ENCODE measurements around the gene PRKN.

The PRKN gene

GRCh38 chr6:162181111-162181510, 546.5 kb downstream of the PRKN start:
- DNase-seq, result no peak
- TF ChIP-seq GATA1 (IDR thresholded peaks at IDR 0.05; ENCODE audit: low read depth, low read length) (no peak), POLR2A (IDR thresholded peaks at IDR 0.05; ENCODE audit: low read length) (no peak)

- DNase-seq, result no peak
These were observed 548.2 kb downstream of the PRKN start for GRCh38 chr6:162179196-162179951.

GRCh38 chr6:162178666-162179065, 548.9 kb downstream of the PRKN start:
- TF ChIP-seq GATA1 (IDR thresholded peaks at IDR 0.05; ENCODE audit: low read depth, low read length), result no peak
- no peak for TF ChIP-seq POLR2A (IDR thresholded peaks at IDR 0.05; ENCODE audit: low read length)
- DNase-seq, result no peak

More at GRCh38 chr6:162179196-162179951, 548.2 kb downstream of the PRKN start:
- TF ChIP-seq POLR2A (IDR thresholded peaks at IDR 0.05; ENCODE audit: low read length) (no peak), GATA1 (IDR thresholded peaks at IDR 0.05; ENCODE audit: low read depth, low read length) (no peak)

GRCh38 chr6:162178266-162178665, 549.3 kb downstream of the PRKN start:
- TF ChIP-seq GATA1 (IDR thresholded peaks at IDR 0.05; ENCODE audit: low read depth, low read length), result no peak
- no peak for TF ChIP-seq POLR2A (IDR thresholded peaks at IDR 0.05; ENCODE audit: low read length)
- no peak for DNase-seq

- no peak for DNase-seq
- no peak for TF ChIP-seq GATA1 (IDR thresholded peaks at IDR 0.05; ENCODE audit: low read depth, low read length)
- TF ChIP-seq POLR2A (IDR thresholded peaks at IDR 0.05; ENCODE audit: low read length), result no peak
These were observed 549.8 kb downstream of the PRKN start for GRCh38 chr6:162177746-162178145.

- TF ChIP-seq POLR2A (IDR thresholded peaks at IDR 0.05; ENCODE audit: low read length), result no peak
- no peak for DNase-seq
These were observed 554.1 kb downstream of the PRKN start for GRCh38 chr6:162173466-162173865.

- TF ChIP-seq GATA1 (IDR thresholded peaks at IDR 0.05; ENCODE audit: low read depth, low read length) (no peak), POLR2A (IDR thresholded peaks at IDR 0.05; ENCODE audit: low read length) (no peak)
- no peak for DNase-seq
These were observed 562.1 kb downstream of the PRKN start for GRCh38 chr6:162165479-162165878.

- TF ChIP-seq GATA1 (IDR thresholded peaks at IDR 0.05; ENCODE audit: low read depth, low read length) (no peak), POLR2A (IDR thresholded peaks at IDR 0.05; ENCODE audit: low read length) (no peak)
These were observed 570.2 kb downstream of the PRKN start for GRCh38 chr6:162157167-162157870.

GRCh38 chr6:162156146-162156545, 571.4 kb downstream of the PRKN start:
- TF ChIP-seq GATA1 (IDR thresholded peaks at IDR 0.05; ENCODE audit: low read depth, low read length), result no peak
- TF ChIP-seq POLR2A (IDR thresholded peaks at IDR 0.05; ENCODE audit: low read length), result no peak
- no peak for DNase-seq

More at GRCh38 chr6:162157167-162157870, 570.2 kb downstream of the PRKN start:
- DNase-seq, result no peak

GRCh38 chr6:162154930-162155329, 572.6 kb downstream of the PRKN start:
- no peak for DNase-seq

GRCh38 chr6:162154001-162154400, 573.6 kb downstream of the PRKN start:
- TF ChIP-seq GATA1 (IDR thresholded peaks at IDR 0.05; ENCODE audit: low read depth, low read length), result no peak

More at GRCh38 chr6:162154930-162155329, 572.6 kb downstream of the PRKN start:
- TF ChIP-seq GATA1 (IDR thresholded peaks at IDR 0.05; ENCODE audit: low read depth, low read length) (no peak), POLR2A (IDR thresholded peaks at IDR 0.05; ENCODE audit: low read length) (no peak)

GRCh38 chr6:162153120-162153519, 574.4 kb downstream of the PRKN start:
- DNase-seq, result no peak

More at GRCh38 chr6:162154001-162154400, 573.6 kb downstream of the PRKN start:
- DNase-seq, result no peak

GRCh38 chr6:162151021-162151665, 576.4 kb downstream of the PRKN start:
- TF ChIP-seq POLR2A (IDR thresholded peaks at IDR 0.05; ENCODE audit: low read length) (no peak), GATA1 (IDR thresholded peaks at IDR 0.05; ENCODE audit: low read depth, low read length) (no peak)
- DNase-seq, result no peak

More at GRCh38 chr6:162153120-162153519, 574.4 kb downstream of the PRKN start:
- no peak for TF ChIP-seq GATA1 (IDR thresholded peaks at IDR 0.05; ENCODE audit: low read depth, low read length)
- no peak for TF ChIP-seq POLR2A (IDR thresholded peaks at IDR 0.05; ENCODE audit: low read length)

GRCh38 chr6:162150295-162150694, 577.3 kb downstream of the PRKN start:
- no peak for DNase-seq
- TF ChIP-seq POLR2A (IDR thresholded peaks at IDR 0.05; ENCODE audit: low read length) (no peak), GATA1 (IDR thresholded peaks at IDR 0.05; ENCODE audit: low read depth, low read length) (no peak)
